Stomach (tissue), 9 donors: ENCODE measurements around the gene MTFP1. TPM values are rescaled to one million over a fixed set of nuclear protein-coding genes. Genes with fewer than 3 reads are reported as not detected.

Experiments used
- DNase-seq, 2 donors: peaks; one replicate each; pipeline versions ENCODE4 v3.0.0 to v3.0.0-alpha.2; 2013 to 2019
- H3K27ac ChIP-seq, 5 donors: fragments of 200-600 bp in 4 of 5; sonication (generic) in 4 of 5; one replicate each; pipeline ENCODE4 v1.5.1; 2013 to 2019; ENCODE audit warnings: mild to moderate bottlenecking in 1 of 5, moderate library complexity in 1 of 5
- H3K27me3 ChIP-seq, 3 donors: fragments of 200-600 bp; sonication (generic); one replicate each; pipeline ENCODE4 v1.5.1; 2017 to 2019; ENCODE audit warnings: mixed run types in 1 of 3
- H3K36me3 ChIP-seq, 4 donors: fragments of 200-600 bp; sonication (generic); 1 replicate in 3 of 4; 2 replicates in 1 of 4; pipeline ENCODE4 v1.5.1; 2016 to 2019
- H3K4me1 ChIP-seq, 4 donors: fragments of 200-600 bp; sonication (generic); one replicate each; pipeline ENCODE4 v1.5.1; 2016 to 2019
- H3K4me3 ChIP-seq, 4 donors: fragments of 200-600 bp; sonication (generic) in 3 of 4; one replicate each; pipeline ENCODE4 v1.5.1; 2016 to 2019; ENCODE audit warnings: mild to moderate bottlenecking in 1 of 4
- H3K9me3 ChIP-seq, 4 donors: fragments of 200-600 bp; sonication (generic); one replicate each; pipeline ENCODE4 v1.5.1; 2016 to 2019
- EP300 ChIP-seq: sonication (generic); formaldehyde crosslinking; IDR thresholded peaks from one replicate; pipeline ENCODE4 v1.6.1; 2017; ENCODE audit warnings: antibody characterized with exemption
- POLR2A ChIP-seq, 4 donors: fragments of 450-650 bp; IDR thresholded peaks; one replicate each; pipeline ENCODE4 v1.6.1; 2016; ENCODE audit warnings: antibody characterized with exemption in 4 of 4, control low read depth in 2 of 4, mild to moderate bottlenecking in 1 of 4, moderate library complexity in 1 of 4
- POLR2AphosphoS5 ChIP-seq, 3 donors: sonication (generic); formaldehyde crosslinking; IDR thresholded peaks; one replicate each; pipeline ENCODE4 v1.6.1; 2016; ENCODE audit warnings: antibody characterized with exemption in 3 of 3
- WGBS, 5 donors: extraction: QIAGEN DNeasy Blood & Tissue Kit in 3 of 5; methylation state at CpG; one replicate each; pipeline versions ENCODE4 v1.1.5 to v1.1.7; 2013 to 2018; 5-methylcytosine and 5-hydroxymethylcytosine counted together
- intact Hi-C: fragments of 100-400 bp; cut with DNase I; formaldehyde crosslinking; loops from one replicate; pipeline ENCODE4 v1.15.1; 2023; ENCODE audit warnings: low total_unique reads
- polyA plus RNA-seq, 3 donors: library from polyadenylated mRNA; stranded (reverse); fragments of 200-250 nt; gene quantifications; one replicate each; pipeline ENCODE4 v1.2.3, GENCODE V29; 2013
- total RNA-seq, 5 donors: library from RNA; depleted of rRNA; stranded (reverse); fragments of >200 nt; gene quantifications; one replicate each; pipeline versions ENCODE4 v1.1.0 to v1.2.3, GENCODE V29; 2014 to 2016
- TF ChIP-seq, protein P1 (sequence below), 7 experiments: fragments of 450-650 bp in 4 of 7; fragments of 200-600 bp in 3 of 7; sonication (generic) in 3 of 7; IDR thresholded peaks; one replicate each; pipeline ENCODE4 v1.5.1; 2016 to 2019; ENCODE audit warnings: antibody characterized with exemption in 7 of 7, control low read depth in 2 of 7, mild to moderate bottlenecking in 1 of 7
- donor health status: healthy with polysubstance abuse.
- donor health status: Bipolar disorder and iron deficiency.
- donor health status: healthy.

The MTFP1 gene
- total and polyA plus RNA-seq, 8 donors, result 1.8 to 45.0 (median 14.8) TPM; not detected in 1

DNA sequence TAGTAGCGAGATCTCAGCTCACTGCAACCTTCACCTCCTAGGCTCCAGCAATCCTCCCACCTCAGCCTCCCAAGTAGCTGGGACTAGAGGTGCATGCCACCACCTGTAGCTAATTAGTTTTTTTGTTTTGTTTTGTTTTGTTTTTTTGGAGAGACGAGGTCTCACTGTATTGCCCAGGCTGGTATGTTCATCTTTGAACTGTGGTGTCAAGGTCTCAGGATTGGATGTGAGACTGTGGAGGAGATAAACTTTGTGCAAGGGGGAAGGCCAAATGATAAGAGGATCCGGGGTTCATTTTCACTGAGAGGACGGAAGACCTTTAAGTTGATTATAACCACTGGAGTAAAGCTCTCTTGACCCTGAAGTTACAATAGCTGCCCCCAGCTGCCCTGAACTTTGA is 19.8 kb upstream of the MTFP1 start:
- DNase-seq, result no peak
- peaks cover 4 to 61% (median 52%) of the 10 kb centered on the region in 4 donors for H3K36me3 ChIP-seq
- no peaks in the 10 kb centered on the region for H3K27me3 ChIP-seq
- H3K27ac ChIP-seq, result no peak overlapping the region
- no peak for TF ChIP-seq EP300
- TF ChIP-seq POLR2A (IDR thresholded peaks at IDR 0.05), result no peak
- TF ChIP-seq, protein P1, sequence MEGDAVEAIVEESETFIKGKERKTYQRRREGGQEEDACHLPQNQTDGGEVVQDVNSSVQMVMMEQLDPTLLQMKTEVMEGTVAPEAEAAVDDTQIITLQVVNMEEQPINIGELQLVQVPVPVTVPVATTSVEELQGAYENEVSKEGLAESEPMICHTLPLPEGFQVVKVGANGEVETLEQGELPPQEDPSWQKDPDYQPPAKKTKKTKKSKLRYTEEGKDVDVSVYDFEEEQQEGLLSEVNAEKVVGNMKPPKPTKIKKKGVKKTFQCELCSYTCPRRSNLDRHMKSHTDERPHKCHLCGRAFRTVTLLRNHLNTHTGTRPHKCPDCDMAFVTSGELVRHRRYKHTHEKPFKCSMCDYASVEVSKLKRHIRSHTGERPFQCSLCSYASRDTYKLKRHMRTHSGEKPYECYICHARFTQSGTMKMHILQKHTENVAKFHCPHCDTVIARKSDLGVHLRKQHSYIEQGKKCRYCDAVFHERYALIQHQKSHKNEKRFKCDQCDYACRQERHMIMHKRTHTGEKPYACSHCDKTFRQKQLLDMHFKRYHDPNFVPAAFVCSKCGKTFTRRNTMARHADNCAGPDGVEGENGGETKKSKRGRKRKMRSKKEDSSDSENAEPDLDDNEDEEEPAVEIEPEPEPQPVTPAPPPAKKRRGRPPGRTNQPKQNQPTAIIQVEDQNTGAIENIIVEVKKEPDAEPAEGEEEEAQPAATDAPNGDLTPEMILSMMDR (IDR thresholded peaks at IDR 0.05), result no peak
- TF ChIP-seq POLR2AphosphoS5 (IDR thresholded peaks at IDR 0.05), result no peak
- H3K4me1 ChIP-seq, result peaks cover 0 to 8% (median 0%) of the 10 kb centered on the region in 4 donors
- intact Hi-C loops, result no loop called here
- no peaks in the 10 kb centered on the region for H3K9me3 ChIP-seq
- no peak overlapping the region for H3K4me3 ChIP-seq
- WGBS, 5 donors, result 53 to 76% (median 66%) methylated on average over 3 to 4 of the region's 4 CpGs

- Histone ChIP-seq H3K27me3 (no peaks in the 10 kb centered on the region), H3K36me3 (peaks cover 4 to 68% (median 58%) of the 10 kb centered on the region in 4 donors), H3K4me1 (peaks cover 0 to 8% (median 0%) of the 10 kb centered on the region in 4 donors), H3K9me3 (no peaks in the 10 kb centered on the region), H3K4me3 (no peak overlapping the region), H3K27ac (no peak overlapping the region)
- DNase-seq, result no peak
- 79 to 95% (median 94%) methylated on average over 6 of the region's 6 CpGs for WGBS, 5 donors
- TF ChIP-seq, protein P1 (IDR thresholded peaks at IDR 0.05), result no peak
- no peak for TF ChIP-seq POLR2AphosphoS5 (IDR thresholded peaks at IDR 0.05)
- no peak for TF ChIP-seq POLR2A (IDR thresholded peaks at IDR 0.05)
- no peak for TF ChIP-seq EP300
- intact Hi-C loops, result no loop called here
Measured at GRCh38 chr22:30406400-30406799, 19.2 kb upstream of the MTFP1 start.

DNA sequence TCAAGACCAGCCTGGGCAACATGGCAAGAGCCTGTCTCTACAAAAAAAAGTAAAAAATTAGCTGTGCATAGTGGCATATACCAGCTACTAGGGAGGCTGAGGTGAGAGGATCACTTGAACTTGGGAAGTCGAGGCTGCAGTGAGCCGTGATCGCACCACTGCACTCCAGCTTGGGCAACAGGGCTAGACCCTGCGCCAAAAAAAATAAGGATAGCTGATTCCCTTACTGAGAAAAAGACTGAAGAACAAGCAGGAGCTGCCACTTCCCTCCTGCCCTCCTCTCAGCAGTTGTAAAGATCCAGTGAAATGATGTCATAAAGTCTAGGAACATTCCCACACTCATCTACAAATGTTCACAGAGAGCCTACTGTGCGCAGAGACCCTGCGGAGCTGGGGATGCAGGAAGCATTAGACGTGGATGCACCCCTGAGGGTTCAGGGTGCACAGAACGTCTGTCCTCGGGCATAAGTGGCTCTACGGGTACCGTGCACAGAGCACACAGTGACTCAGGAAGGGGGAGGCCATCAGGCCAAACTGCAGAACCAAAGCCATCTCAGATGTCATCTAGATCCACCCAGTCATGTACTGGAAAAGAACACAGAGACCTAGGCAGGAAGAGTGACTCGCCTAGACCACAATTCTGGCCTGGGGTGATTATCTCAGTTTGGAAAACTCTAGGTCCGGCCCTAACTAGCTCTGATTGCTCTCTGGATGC is 17.0 kb upstream of the MTFP1 start:
- WGBS, 5 donors, result 79 to 90% (median 86%) methylated on average over 13 of the region's 13 CpGs
- Histone ChIP-seq H3K27me3 (no peaks in the 10 kb centered on the region), H3K27ac (no peak overlapping the region)

GRCh38 chr22:30411780-30412179 is 13.8 kb upstream of the MTFP1 start:
- WGBS, 5 donors, result 75 to 83% (median 79%) methylated on average over 3 of the region's 3 CpGs
- DNase-seq, result no peak
- H3K27ac ChIP-seq, result no peak overlapping the region
- TF ChIP-seq POLR2AphosphoS5 (IDR thresholded peaks at IDR 0.05) (no peak), POLR2A (IDR thresholded peaks at IDR 0.05) (no peak), EP300 (no peak)
- TF ChIP-seq, protein P1 (IDR thresholded peaks at IDR 0.05), result no peak
- H3K36me3 ChIP-seq, result peaks cover 14 to 98% (median 90%) of the 10 kb centered on the region in 4 donors
- no peak overlapping the region for H3K4me3 ChIP-seq
- intact Hi-C loops, result no loop called here
- no peaks in the 10 kb centered on the region for H3K9me3 ChIP-seq
- H3K4me1 ChIP-seq, result peaks cover 3 to 12% (median 8%) of the 10 kb centered on the region in 4 donors
- H3K27me3 ChIP-seq, result no peaks in the 10 kb centered on the region

More for the DNA sequence above, 17.0 kb upstream of the MTFP1 start:
- DNase-seq, result no peak
- intact Hi-C loops, result no loop called here
- no peak overlapping the region for H3K4me3 ChIP-seq
- TF ChIP-seq EP300 (no peak), POLR2A (IDR thresholded peaks at IDR 0.05) (no peak), POLR2AphosphoS5 (IDR thresholded peaks at IDR 0.05) (no peak)
- TF ChIP-seq, protein P1 (IDR thresholded peaks at IDR 0.05), result no peak
- peaks cover 4 to 83% (median 72%) of the 10 kb centered on the region in 4 donors for H3K36me3 ChIP-seq
- no peaks in the 10 kb centered on the region for H3K4me1 ChIP-seq
- H3K9me3 ChIP-seq, result no peaks in the 10 kb centered on the region
